Retinal pigment epithelial cell (primary cell): ENCODE data around the gene PKNOX2.

Source experiments
- DNase-seq: peaks from one replicate; pipeline ENCODE4 v3.0.0-alpha.2; 2010; ENCODE audit warnings: low read depth
- H3K4me3 ChIP-seq: 2 replicates; pipeline ENCODE4 v1.5.1; 2011; ENCODE audit warnings: mild to moderate bottlenecking, low read length, control low read depth, moderate library complexity
- TF ChIP-seq, protein P1 (sequence below): conservative IDR thresholded peaks from 2 replicates; pipeline ENCODE4 v1.5.1; 2011; ENCODE audit warnings: low read depth, low read length, control low read depth, inconsistent platforms

PKNOX2 gene

DNA sequence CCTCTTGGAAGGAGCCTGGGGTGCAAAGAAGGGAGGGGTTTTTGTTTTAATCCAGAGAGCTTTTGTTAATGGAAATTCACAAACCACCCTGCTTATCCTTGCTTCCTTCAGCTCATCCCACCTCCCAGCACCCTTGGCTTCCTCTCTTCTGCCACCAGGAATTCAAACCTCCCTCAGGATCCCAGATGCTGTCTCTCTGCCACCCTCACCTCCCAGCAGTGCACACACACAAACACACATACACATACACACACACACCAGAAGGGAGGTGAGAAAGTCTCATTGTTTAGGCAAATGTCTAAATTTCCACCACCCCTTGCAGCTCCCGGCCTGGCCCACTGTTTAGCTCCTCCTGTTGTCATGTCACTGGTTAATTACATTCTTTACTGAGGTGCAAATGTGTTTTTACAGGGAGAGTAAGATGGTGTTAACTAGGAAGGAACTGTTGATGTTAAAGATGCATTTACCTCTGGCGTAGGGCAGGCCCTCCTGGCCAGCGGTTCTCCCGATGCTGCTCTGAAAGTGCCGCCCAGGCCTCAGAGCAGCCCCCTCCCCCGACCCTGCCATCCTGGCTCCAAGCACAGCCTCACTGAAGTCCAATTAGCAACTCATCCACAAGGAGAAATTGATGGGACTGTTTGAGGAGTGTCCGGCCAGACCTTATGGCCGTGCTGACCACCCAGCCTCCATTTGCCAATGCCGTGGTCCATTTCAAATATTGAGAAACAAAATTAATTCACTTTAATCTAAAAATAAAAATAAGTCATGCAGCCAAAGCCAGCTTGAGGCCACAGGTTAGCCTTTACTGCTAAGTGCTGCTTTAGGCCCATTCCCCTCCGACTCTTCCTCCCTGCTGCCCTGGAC lies 166.1 kb downstream of the PKNOX2 start:
- H3K4me3 ChIP-seq: no peak overlapping the region
- no peak for DNase-seq
- TF ChIP-seq, protein P1, sequence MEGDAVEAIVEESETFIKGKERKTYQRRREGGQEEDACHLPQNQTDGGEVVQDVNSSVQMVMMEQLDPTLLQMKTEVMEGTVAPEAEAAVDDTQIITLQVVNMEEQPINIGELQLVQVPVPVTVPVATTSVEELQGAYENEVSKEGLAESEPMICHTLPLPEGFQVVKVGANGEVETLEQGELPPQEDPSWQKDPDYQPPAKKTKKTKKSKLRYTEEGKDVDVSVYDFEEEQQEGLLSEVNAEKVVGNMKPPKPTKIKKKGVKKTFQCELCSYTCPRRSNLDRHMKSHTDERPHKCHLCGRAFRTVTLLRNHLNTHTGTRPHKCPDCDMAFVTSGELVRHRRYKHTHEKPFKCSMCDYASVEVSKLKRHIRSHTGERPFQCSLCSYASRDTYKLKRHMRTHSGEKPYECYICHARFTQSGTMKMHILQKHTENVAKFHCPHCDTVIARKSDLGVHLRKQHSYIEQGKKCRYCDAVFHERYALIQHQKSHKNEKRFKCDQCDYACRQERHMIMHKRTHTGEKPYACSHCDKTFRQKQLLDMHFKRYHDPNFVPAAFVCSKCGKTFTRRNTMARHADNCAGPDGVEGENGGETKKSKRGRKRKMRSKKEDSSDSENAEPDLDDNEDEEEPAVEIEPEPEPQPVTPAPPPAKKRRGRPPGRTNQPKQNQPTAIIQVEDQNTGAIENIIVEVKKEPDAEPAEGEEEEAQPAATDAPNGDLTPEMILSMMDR: no peak

DNA sequence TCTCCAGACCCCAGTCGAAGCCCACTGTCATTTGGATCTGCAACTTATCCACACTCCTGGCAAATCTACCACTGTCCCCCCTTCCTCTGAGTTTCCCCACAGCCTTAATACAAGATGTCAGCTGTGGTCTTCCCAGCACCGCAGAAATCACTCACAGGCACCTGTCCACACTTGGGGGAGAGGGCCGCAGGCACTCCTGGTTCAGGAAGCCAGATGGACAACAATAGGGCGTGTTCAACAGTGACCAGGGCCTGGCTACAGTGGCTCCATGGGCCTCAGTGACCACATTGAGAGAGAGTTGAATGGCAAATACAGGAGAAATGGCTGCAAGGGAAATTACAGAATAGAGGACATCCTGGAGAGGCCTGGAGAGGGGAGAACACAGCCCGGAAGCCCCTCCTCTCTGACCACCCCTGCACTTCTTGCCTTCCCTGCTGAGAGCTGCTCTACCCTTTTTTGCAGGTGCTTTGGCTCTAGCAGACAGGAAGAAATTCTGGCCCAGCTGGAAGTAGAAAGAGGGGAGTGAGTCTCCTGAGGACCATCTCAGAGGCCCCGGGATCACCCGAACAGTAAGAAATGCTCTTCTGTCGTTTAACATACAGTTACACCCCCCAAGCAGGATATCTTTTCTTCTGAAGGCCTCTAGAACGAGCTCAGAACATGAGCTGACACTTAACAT lies 166.9 kb downstream of the PKNOX2 start:
- no peak overlapping the region for H3K4me3 ChIP-seq
- TF ChIP-seq, protein P1: no peak
- no peak for DNase-seq

- TF ChIP-seq, protein P1: no peak
These were observed 168.3 kb downstream of the PKNOX2 start for GRCh38 chr11:125332821-125333220.

GRCh38 chr11:125333354-125334073 lies 169.0 kb downstream of the PKNOX2 start:
- DNase-seq: no peak
- H3K4me3 ChIP-seq: no peak overlapping the region
- TF ChIP-seq, protein P1: no peak

More at GRCh38 chr11:125332821-125333220, 168.3 kb downstream of the PKNOX2 start:
- DNase-seq: no peak
- no peak overlapping the region for H3K4me3 ChIP-seq

GRCh38 chr11:125335106-125335505 lies 170.6 kb downstream of the PKNOX2 start:
- TF ChIP-seq, protein P1: no peak
- no peak for DNase-seq
- no peak overlapping the region for H3K4me3 ChIP-seq

- TF ChIP-seq, protein P1: no peak
- no peak overlapping the region for H3K4me3 ChIP-seq
- DNase-seq: no peak
These were observed 173.6 kb downstream of the PKNOX2 start for GRCh38 chr11:125337836-125338834.
